ENCODE measurements around the gene SLC26A8.
"Not testable (repeated sequence)": the region's sequence is repeated elsewhere in the genome, so short reads cannot be mapped to it uniquely, and the experiment has no call there.

SLC26A8 gene

DNA sequence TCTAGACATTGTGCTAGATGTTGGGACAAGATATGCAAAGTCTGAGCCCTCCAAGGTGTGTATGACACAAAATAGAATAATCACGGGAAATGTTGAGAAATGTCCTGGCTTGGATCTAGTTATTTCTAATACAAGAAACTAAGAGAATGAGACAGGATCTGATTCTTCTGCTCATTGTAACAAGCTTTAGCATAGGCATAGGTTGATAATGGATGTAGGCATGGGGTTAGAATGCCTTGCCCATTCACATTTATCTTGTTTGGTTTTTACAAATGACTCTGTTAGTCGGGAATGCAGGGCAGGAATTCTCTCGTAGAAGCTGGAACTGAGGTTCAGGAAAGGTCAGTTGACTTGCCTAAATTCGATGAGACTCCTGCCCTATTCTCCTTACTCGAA lies 1.5 kb upstream of the SLC26A8 start:
- H3K4me3 ChIP-seq (ENCODE audit: low read depth, low read length), result no peak overlapping the region
- DNase-seq (ENCODE audit: low read depth), result no peak

DNA sequence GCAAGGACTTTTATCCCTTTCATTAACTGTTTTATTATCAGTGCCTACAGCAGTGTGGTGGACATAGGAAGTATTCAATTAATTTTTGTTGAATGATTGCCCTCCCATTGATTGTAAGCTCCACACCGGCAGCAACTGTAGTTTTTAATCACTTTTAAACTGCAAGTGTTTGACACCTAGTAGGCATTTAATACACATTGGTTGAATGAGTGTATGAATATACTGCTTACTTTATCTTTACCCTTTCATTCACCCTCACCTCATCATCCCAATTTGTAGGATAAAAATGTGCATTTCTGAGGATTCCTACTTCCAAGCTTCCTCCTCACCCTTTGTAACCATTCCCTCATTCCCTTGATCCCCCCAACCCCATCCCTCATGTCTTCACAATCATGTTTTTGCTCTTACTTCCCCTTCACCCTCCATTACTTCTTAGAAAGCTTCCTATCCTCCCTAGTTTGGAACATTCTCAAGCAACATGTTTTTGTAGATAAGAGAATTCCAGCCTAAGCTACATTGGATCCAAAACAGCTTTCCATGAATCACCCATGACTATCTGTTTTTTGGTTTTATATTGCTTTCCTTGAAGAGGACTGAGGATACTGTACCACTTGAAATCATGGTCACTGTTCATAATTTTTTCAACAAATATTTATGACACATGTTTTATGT lies 955 bp upstream of the SLC26A8 start:
- DNase-seq (ENCODE audit: low read depth), result no peak
- H3K4me3 ChIP-seq (ENCODE audit: low read depth, low read length), result no peak overlapping the region

DNA sequence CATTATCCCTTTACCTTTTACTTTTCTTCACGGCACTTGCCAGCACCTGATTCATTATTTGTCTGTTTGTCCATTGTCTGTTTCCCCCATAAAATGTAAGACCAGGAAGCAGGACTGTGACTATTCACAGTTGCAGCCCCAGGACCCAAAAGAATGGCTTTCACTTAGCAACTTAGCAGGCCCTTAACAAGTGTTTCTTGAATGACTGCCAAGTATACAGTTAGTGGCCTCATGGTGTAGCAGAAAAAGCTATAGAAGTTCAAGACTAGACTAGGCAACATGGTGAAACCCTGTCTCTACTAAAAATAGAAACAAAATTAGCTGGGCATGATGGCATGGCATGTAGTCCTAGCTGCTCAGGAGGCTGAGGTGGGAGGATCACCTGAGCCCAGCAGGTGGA lies 4.3 kb downstream of the SLC26A8 start:
- H3K4me3 ChIP-seq (ENCODE audit: low read depth, low read length), result no peak overlapping the region
- DNase-seq (ENCODE audit: low read depth), result no peak

DNA sequence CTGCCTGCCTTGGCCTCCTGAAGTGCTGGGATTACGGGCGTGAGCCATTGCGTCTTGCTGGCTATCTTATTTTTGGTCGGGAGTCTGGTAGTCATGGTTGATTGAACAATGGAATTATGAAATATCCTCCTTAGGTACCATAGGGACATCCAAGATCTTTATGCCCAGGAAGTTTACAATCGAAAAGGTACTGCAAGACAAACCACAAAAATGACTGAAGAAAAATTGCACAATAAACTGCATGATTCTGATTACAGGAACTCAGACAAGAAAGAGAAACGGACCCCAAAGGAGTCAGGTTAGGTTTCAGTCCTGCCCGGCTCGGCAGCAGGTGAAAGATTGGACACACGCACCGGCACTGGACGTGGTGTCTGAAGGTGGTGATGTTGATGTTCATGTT lies 5.3 kb downstream of the SLC26A8 start:
- DNase-seq (ENCODE audit: low read depth), result no peak
- no peak overlapping the region for H3K4me3 ChIP-seq (ENCODE audit: low read depth, low read length)

DNA sequence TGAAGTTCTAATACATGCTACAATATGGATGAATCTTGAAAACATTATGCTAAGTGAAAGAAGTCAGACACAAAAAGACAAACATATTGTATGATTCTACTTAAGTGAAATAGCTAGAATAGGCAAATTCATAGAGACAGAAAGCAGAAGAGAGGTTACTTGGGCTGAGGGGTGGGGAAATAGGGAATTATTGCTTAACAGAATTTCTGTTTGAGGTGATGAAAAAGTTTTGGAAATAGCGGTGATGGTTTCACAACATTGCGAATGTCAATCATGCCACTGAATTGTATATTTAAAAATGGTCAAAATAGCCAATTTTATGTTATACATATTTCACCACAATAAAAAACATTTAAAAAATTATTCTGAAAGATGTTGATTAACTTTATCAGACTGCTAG lies 6.1 kb downstream of the SLC26A8 start:
- DNase-seq (ENCODE audit: low read depth), result no peak
- H3K4me3 ChIP-seq (ENCODE audit: low read depth, low read length), result no peak overlapping the region

DNA sequence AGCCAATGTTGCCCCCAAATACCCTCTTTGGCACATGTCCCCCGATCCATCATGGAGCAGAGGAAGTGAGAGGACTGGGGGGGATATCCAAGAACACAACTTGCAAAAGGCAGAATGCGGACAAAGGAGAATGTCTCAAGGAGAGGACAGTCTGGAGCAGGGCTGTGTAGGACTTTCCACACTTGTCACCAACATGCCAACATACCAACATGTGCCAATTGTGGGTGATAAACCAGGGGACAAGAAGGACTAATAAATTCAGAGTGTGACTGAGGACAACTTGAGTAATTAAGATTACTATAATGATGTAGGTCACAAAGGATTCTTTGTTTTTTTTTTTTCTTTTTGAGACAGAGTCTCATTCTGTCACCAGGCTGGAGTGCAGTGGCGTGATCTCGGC lies 8.8 kb downstream of the SLC26A8 start:
- no peak overlapping the region for H3K4me3 ChIP-seq (ENCODE audit: low read depth, low read length)
- DNase-seq (ENCODE audit: low read depth), result no peak

DNA sequence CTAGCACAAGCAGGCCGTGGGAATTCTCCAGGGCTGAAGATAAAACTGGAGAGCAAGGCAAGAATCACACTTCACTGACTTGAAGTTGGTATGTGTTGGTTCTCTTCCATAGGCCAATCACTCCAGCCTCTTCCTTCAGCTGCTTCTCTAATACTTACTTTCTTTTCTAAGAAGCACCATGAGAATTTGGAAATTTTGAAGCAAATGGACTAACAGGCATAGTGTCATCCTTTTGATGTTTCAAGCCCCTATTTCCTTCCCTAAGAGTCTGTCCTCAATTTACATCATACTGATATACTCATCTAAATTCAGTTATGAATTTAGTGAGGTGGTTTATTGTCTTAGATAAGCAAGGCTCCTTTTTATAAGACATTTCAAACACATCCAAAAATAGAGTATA lies 24.0 kb downstream of the SLC26A8 start:
- DNase-seq (ENCODE audit: low read depth), result no peak

DNA sequence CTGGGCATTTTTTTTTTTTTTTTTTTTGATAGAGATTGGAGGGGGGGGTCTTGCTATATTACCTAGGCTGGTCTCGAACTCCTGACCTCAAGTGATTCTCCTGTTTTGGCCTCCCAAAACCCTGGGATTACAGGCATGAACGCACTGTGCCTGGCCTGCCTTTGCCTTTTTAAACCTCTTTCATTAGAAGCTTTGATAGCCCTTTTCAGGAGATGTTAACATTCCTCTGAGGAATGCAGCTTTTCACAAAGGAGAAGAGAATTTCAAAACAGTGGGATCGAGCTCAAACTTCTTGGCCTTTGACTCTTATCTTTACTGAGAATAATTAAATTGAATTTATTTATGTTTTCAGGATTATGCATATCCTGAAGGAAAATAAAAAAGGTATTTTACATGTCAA lies 31.3 kb downstream of the SLC26A8 start:
- DNase-seq (ENCODE audit: low read depth), result no peak
- H3K4me3 ChIP-seq (ENCODE audit: low read depth, low read length), result no peak overlapping the region

More for the DNA sequence above, 24.0 kb downstream of the SLC26A8 start:
- no peak overlapping the region for H3K4me3 ChIP-seq (ENCODE audit: low read depth, low read length)

DNA sequence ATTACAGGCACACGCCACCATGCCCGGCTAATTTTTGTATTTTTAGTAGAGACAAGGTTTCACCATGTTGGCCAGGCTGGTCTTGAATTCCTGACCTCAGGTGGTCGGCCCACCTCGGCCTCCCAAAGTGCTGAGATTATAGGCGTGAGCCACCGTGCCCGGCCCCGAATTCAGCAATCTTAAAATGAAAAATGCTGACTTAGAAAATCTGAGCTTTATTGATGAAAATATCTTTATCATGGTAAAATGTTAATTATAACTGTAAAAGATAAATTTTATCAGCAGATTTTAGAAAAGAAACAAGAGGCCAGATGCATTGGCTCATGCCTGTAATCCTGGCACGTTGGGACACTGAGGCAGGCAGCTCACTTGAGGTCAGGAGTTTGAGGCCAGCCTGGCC lies 36.4 kb downstream of the SLC26A8 start:
- not testable (repeated sequence) for H3K4me3 ChIP-seq (ENCODE audit: low read depth, low read length); DNase-seq (ENCODE audit: low read depth)

DNA sequence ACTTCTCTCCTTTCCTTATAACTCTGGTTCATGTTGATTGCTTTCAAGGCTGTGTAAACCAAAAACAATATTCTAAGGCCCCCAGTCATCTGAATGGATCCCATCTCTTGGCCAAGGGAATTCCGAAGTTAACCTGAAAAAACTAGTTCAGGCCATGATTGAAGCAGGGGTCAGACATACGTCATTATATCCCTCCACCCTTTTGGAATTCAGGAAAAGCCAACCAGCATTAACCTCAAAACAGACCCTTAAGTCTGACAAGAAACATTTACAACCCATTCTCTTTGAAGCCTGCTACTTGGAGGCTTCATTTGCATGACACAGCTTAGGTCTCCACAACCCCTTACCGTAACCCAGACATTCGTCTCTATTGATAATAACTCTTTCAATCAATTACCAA lies 39.7 kb downstream of the SLC26A8 start:
- no peak overlapping the region for H3K4me3 ChIP-seq (ENCODE audit: low read depth, low read length)
- DNase-seq (ENCODE audit: low read depth), result no peak

DNA sequence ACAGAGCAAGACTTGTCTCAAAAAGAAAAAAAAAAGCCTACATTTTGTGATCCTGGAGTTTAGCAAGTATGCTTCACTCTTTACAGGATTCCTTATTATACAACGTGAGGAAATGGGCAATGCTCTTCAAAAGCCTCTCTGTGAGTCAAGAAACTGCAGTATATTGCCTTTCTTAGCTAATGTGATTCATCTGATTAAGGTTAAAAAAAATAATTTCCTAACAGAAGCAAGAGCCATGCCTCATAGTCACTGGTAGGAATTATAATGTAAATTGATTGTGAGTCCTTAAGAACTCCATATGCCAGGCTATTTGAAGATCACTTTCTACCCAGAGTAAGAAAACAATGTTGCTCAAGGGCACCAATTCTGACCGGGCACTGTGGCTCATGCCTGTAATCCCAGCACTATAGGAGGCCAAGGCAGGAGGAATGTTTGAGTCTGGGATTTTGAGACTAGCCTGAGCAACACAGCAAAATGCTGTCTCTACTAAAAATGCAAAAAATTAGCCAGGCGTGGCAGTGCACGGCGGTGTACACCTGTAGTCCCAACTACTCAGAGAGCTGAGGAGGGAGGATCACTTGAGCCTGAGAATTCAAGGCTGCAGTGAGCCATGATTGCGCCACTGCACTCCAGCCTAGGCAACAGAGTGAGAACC lies 43.3 kb downstream of the SLC26A8 start:
- H3K4me3 ChIP-seq (ENCODE audit: low read depth, low read length), result no peak overlapping the region
- DNase-seq (ENCODE audit: low read depth), result no peak

DNA sequence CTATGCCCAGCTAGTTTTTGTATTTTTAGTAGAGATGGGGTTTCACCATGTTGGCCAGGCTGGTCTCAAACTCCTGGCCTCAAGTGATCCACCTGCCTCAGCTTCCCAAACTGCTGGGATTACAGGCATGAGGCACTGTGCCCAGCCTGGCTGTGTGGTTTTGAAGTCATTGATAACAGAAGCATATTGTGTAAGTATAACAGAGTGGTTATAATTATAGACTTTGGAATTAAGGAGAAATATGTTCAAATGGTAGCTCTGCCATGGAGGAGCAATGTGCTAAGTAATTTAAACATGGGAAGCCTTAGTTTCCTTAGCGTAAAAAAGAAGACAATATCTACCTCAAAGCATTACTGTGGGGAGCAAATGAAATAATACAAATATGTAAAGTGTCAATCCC lies 44.3 kb downstream of the SLC26A8 start:
- DNase-seq (ENCODE audit: low read depth); H3K4me3 ChIP-seq (ENCODE audit: low read depth, low read length): not testable (repeated sequence)

DNA sequence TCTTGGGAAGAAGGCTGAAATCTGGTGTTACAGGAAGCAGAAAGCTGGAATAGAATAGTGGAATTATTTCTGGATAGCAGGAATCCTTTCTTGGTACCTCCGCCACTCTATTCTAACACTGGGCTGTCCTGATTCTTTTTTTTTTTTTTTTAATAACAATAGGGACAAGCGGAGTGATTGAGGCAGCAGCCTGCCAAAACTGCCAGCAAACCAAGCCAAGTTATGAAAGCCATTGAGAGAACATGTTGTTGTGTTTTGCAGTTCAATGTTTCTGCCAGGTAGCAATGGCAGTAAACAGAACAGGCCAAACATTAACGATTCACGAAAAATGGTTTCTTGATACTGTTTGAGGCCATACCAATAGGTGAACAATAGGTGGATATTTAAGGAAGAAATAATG lies 47.1 kb downstream of the SLC26A8 start:
- no peak overlapping the region for H3K4me3 ChIP-seq (ENCODE audit: low read depth, low read length)
- no peak for DNase-seq (ENCODE audit: low read depth)

DNA sequence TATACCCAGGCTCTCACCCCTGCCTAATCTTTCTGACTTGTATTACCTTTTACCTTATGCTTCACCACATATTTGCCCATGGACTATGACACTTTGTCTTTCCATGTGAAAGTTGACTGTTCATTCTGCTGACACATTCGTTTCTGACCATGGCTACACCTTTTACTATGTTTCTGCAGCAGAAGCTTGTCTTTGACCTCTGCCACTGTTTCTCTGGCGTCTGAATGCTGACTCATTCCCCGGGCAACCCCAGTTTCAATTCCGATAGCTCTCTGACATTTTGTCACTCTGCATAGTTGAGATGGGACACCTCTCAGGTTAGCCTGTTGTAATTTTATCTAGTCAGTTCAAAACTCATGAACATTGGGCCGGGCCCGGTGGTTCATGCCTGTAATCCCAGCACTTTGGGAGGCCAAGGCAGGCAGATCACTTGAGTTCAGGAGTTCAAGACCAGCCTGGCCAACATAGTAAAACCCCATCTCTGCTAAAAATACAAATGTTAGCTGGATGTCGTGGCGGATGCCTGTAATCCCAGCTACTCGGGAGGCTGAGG lies 50.7 kb downstream of the SLC26A8 start:
- no peak overlapping the region for H3K4me3 ChIP-seq (ENCODE audit: low read depth, low read length)
- DNase-seq (ENCODE audit: low read depth), result no peak

DNA sequence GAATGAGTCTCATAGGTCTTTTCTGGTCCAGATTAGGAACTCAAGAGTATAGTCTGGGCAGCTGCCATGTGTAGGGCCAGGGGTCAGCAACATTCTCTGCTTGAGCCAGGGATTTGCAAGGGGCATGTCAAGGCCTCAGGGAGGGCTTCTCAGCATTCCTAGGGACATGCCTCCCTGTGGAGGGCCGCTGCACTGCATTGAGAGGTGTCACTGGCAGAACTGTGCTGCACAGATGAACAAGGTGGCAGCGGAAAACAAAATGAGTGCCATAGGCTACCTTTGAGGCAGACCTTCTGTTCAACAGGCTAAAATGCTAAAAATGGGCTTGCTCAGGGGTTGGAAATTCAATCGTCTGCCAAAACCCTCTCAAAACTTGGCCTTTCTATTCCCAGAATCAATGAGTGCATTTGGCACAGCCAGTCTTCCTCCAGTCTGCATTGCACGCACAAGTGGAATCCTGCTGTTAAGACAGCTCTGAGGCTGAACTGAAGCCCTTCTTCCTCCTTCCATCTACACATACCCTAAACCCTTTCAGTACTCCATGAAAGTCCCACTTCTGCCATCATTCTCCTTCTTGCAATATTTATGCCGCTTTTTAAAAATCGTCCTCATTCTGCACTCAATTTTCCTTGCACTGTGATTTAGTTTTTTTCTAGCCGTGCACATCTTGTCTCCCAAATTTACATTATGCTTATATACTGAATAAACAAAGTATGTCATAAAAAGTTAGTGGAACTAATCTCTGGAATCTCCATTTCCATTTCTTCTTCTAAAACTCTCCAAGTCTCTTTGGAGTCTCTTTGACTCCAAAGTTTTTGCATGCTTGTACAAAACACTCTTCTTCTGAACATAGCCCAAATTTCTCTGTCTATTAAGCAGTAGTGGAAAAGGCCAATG lies 51.7 kb downstream of the SLC26A8 start:
- no peak overlapping the region for H3K4me3 ChIP-seq (ENCODE audit: low read depth, low read length)
- no peak for DNase-seq (ENCODE audit: low read depth)

DNA sequence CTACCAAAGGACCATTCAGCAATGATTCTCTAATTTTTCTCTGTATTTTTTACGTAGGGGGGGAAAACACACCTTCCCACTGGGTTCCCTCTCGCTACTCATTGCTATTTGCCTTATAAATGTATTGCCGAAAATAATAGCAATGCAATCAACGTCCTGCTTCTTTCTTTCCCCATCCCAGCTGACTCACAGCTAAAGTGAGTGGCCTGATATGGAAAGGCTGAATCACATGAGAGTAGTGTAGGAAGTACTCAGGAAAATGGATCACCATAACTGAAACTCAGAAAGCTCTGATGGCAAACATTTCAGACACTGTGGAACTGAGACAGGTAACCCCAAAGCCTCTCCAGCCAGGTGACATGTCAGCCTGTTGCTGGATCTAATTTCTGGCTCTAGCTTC lies 54.3 kb downstream of the SLC26A8 start:
- DNase-seq (ENCODE audit: low read depth), result no peak
- no peak overlapping the region for H3K4me3 ChIP-seq (ENCODE audit: low read depth, low read length)

DNA sequence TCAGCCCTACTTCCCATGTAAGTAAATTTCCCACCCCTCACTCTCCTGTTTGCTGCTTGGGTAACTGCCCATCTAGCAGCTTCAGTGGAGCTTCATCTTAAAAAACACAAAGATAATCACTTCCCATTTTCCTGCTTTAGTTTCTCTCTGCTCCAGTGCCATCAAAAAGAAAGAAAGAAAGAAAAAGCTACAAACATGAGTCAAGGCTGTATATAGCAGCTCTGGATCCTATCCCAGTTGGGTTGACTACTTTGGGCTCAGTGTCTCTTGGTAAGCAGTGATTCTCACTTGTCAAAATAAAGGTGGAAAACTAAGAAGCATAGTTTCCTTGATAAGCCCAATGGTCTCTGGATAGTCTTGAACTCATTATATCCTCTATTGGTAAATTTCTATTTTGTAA lies 54.8 kb downstream of the SLC26A8 start:
- no peak for DNase-seq (ENCODE audit: low read depth)
- H3K4me3 ChIP-seq (ENCODE audit: low read depth, low read length), result no peak overlapping the region

DNA sequence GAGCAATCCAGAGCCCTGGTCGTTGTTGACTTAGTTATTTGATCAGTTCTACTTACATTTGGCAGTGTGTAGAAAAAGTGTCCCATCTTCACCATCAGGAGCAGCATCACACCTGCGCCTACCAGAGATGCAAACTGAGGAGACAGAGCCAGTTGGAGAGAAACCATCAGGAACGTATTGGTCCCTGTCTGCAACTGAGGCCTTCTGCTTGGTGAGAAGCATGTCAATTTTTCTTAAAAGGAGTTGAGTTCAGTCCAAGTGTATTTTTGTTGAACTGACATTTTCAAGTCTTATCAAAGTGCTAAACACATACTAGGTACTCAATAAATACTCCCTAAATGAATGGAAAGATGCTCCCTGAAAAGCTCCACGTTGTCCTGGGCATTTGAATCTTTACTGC lies 55.6 kb downstream of the SLC26A8 start:
- no peak overlapping the region for H3K4me3 ChIP-seq (ENCODE audit: low read depth, low read length)
- DNase-seq (ENCODE audit: low read depth), result no peak

DNA sequence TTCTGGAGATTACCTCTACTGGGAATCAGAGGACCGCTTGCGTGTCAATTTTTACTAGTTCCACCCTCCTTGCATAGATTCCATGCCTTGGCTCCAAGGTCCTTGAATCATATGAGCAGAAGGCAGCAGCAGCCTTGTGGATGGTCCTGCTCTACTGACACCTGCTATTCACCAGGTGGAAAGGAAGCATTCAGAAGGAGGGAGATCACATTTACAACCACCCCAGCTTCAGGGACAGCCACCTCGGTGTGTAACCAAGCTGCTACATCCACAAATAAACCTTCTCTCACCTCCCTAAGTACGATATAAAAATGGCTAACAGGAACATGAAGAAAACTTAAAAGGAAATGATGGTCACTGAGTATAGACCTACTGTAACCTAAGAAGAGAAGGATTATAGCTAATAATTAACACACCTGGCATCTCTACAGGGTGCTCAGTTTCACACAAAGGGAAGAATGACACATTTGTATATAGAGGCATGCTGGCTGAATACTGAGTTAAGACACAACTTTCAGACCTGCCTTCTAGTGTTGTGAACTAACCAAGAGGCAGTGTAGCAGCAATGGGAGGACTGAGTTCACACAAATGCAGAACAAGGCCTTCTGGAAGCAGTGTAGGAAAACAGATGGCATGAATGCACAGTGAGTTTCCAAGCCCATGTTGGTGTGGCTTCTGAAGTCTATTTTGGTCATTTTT lies 57.2 kb downstream of the SLC26A8 start:
- no peak for DNase-seq (ENCODE audit: low read depth)
- H3K4me3 ChIP-seq (ENCODE audit: low read depth, low read length), result no peak overlapping the region

Measured in skeletal muscle cell (primary cell).